GM12875 (cell line): Measurements from ENCODE around the gene PLGRKT.
"Not testable (repeated sequence)": the region's sequence is repeated elsewhere in the genome, so short reads cannot be mapped to it uniquely, and the experiment has no call there.

ENCODE experiments used
- H3K4me3 ChIP-seq: one replicate; pipeline ENCODE4 v1.5.1; 2011; ENCODE audit warnings: low read depth, low read length, control low read depth
- CTCF ChIP-seq: IDR thresholded peaks from 2 replicates; pipeline ENCODE4 v1.5.1; 2011; ENCODE audit warnings: low read depth, mild to moderate bottlenecking, control low read depth, inconsistent platforms, low read length, moderate library complexity, borderline replicate concordance; ENCODE audit not compliant: insufficient read depth

PLGRKT gene

GRCh38 chr9:5354184-5354583 is 83.5 kb downstream of the PLGRKT start:
- no peak overlapping the region for H3K4me3 ChIP-seq
- TF ChIP-seq CTCF, result no peak

DNA sequence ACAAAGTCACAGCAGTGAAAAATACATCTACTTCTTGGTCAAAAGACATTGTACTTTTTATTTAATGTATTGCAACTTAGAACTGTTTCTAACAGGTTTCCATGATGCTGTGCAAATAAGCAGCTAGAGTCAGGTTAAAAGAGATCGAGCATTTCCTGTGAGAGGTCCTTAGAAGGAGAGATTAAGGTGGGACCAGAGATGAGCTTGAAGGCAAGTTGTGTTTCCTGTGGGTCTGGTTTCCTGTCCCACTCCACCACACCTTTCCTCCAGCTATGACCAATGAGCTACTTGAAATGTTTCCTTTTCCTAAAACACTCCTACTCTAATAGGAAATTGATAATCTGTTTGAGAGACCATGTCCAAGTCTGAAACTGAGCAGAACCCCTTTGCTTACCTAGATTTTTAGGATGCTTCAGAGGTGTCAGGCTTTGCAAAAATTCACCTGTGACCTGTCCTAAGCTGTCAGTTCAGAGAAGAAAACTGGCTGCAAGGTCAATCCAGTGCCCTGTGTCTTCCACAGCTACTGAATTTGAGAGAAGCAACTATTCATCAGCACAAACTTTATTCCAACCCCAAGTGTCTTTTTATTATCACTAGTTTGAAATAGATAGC is 85.0 kb downstream of the PLGRKT start:
- no peak overlapping the region for H3K4me3 ChIP-seq
- TF ChIP-seq CTCF, result no peak

DNA sequence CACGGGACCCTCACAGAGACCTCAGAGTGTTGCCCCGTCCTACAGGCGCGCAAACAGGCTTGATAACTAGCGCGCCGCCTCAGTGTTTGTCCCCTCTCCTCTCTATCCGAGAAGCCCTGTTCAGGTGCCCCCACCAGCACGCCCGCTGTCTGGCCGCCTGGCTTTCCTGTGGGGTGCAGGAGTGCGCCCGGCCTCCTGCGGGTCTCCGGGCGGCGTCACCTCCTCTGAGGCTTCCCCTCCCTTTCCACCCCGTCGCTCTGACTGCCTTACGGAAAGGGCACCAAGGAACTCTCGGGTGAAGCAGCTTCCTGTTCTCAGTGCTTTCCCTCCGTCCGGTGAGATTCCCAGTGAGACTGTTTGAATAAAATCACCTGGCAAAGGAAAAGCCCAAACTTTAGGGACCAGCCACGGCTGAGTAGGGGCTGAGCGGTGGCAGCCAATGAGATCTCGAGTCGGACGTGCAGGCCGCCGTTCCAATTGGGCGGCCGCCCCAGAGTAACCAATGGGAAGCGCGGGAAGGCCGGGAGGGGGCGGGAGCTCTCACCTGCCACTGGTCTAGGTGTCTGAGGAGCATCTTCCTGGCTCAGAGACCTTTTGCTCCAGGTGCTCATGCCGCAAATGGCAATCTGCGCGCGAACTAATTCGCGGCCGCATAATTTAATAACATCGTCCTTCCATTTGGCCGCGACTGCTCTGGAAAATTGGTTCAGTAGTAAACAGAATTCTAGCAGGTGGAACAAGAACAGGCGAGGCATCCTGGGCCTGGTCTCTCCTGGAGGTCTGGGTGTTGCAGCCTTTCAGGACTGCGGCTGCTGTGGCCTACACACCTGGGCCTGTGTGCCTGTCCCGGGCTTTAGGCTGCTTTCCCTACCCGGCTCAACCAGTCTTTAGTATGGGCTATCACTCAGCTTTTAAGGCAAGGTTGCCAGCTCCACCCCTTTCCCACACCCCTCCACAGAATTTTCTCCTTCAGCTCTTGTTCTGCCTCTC is 98.4 kb downstream of the PLGRKT start, which contains the start of gene RLN1:
RLN1 (minus strand) TSS at position 885 of the 990 bp plus-strand sequence; CDS start at position 755, 130 bp downstream.
- not testable (repeated sequence) for H3K4me3 ChIP-seq

- no peak for TF ChIP-seq CTCF
- H3K4me3 ChIP-seq, result no peak overlapping the region
Observed at GRCh38 chr9:5336688-5337087, 101.0 kb downstream of the PLGRKT start.

DNA sequence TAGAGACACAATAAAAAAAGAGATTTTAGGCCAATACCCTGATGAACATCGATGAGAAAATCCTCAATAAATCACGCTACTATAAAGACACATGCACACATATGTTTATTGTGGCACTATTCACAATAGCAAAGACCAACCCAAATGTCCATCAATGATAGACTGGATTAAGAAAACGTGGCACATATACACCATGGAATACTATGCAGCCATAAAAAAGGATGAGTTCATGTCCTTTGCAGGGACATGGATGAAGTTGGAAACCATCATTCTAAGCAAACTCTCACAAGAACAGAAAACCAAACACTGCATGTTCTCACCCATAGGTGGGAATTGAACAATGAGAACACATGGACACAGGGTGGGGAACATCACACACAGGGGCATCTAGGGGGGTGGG is 106.4 kb downstream of the PLGRKT start:
- H3K4me3 ChIP-seq, result not testable (repeated sequence)

DNA sequence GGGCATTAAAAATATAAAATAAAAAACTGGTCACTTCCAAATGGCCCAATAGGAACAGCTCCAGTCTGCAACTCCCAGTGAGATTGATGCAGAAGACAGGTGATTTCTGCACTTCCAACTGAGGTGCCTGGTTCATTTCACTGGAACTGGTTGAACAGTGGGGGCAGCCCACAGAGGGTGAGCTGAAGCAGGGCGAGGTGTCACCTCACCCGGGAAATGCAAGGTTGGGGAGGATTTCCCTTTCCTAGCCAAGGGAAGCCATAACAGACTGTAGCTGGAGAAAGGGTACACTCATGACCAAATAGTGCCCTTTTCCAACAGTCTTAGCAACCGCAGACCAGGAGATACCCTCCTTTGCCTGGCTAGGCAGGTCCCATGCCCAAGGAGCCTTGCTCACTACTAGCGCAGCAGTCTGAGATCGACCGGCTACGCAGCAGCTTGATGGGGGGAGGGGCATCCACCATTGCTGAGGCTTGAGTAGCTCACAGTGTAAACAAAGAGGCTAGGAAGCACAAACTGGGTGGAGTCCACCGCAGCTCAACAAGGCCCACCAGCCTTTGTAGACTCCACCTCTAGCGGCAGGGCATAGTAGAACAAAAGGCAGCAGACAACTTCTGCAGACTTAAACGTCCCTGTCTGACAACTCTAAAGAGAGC is 110.7 kb downstream of the PLGRKT start:
- TF ChIP-seq CTCF, result no peak
- H3K4me3 ChIP-seq, result no peak overlapping the region

- H3K4me3 ChIP-seq, result no peak overlapping the region
- TF ChIP-seq CTCF, result no peak
Observed at GRCh38 chr9:5326187-5326586, 111.5 kb downstream of the PLGRKT start.

GRCh38 chr9:5321601-5322000 is 116.1 kb downstream of the PLGRKT start:
- not testable (repeated sequence) for H3K4me3 ChIP-seq
